HepG2 (cell line): Measurements from ENCODE around the gene PPM1H. TPM values are rescaled to one million over a fixed set of nuclear protein-coding genes. Genes with fewer than 3 reads are reported as not detected.

Source experiments
- ATF5 ChIP-seq: sonication (generic); formaldehyde crosslinking; IDR thresholded peaks from 2 replicates; pipeline ENCODE4 v1.4.0; 2020; ENCODE audit warnings: mild to moderate bottlenecking, low read depth, missing genetic modification reagents
- ELF1 ChIP-seq: sonication (generic); formaldehyde crosslinking; IDR thresholded peaks from 2 replicates; pipeline ENCODE4 v1.4.0; 2020; ENCODE audit warnings: missing genetic modification reagents
- HNRNPLL ChIP-seq: fragments of 200-400 bp; formaldehyde crosslinking; IDR thresholded peaks from 2 replicates; pipeline ENCODE4 v1.6.1; 2017; ENCODE audit warnings: mild to moderate bottlenecking, low read depth, low read length; ENCODE audit not compliant: poor library complexity, severe bottlenecking
- IKZF5 ChIP-seq: IDR thresholded peaks from 2 replicates; pipeline ENCODE4 v1.6.1; 2018; ENCODE audit warnings: missing genetic modification reagents, mild to moderate bottlenecking, missing compliant biosample characterization
- MED8 ChIP-seq: sonication (generic); formaldehyde crosslinking; IDR thresholded peaks from 2 replicates; pipeline ENCODE4 v1.8.1; 2023; ENCODE audit warnings: mild to moderate bottlenecking, missing genetic modification reagents; ENCODE audit not compliant: insufficient replicate concordance
- RARG ChIP-seq: sonication (generic); formaldehyde crosslinking; IDR thresholded peaks from 2 replicates; pipeline ENCODE4 v1.4.0; 2020; ENCODE audit warnings: low read depth, mild to moderate bottlenecking, missing genetic modification reagents
- SIN3A ChIP-seq: IDR thresholded peaks from 2 replicates; pipeline ENCODE4 v1.6.1; 2011; ENCODE audit warnings: low read depth, mild to moderate bottlenecking, control low read depth, low read length, borderline replicate concordance
- TAF15 ChIP-seq: fragments of 200-400 bp; formaldehyde crosslinking; IDR thresholded peaks from one replicate; pipeline ENCODE4 v1.6.1; 2018; ENCODE audit warnings: mild to moderate bottlenecking, low read depth, low read length; ENCODE audit not compliant: poor library complexity, severe bottlenecking
- ZNF230 ChIP-seq: sonication (generic); formaldehyde crosslinking; IDR thresholded peaks from 2 replicates; pipeline ENCODE4 v1.4.0; 2020; ENCODE audit warnings: mild to moderate bottlenecking, missing genetic modification reagents
- ZNF253 ChIP-seq: sonication (generic); formaldehyde crosslinking; IDR thresholded peaks from 2 replicates; pipeline ENCODE4 v1.8.0; 2022; ENCODE audit warnings: mild to moderate bottlenecking, missing genetic modification reagents, borderline replicate concordance
- ZNF292 ChIP-seq: sonication (generic); formaldehyde crosslinking; IDR thresholded peaks from 2 replicates; pipeline ENCODE4 v1.8.1; 2022; ENCODE audit warnings: mild to moderate bottlenecking, low read depth, missing genetic modification reagents, borderline replicate concordance
- ZNF558 ChIP-seq: sonication (generic); formaldehyde crosslinking; IDR thresholded peaks from 2 replicates; pipeline ENCODE4 v1.9.0; 2022; ENCODE audit warnings: mild to moderate bottlenecking, missing genetic modification reagents, borderline replicate concordance
- ZNF761 ChIP-seq: sonication (generic); formaldehyde crosslinking; conservative IDR thresholded peaks from 2 replicates; pipeline ENCODE4 v1.4.0; 2020; ENCODE audit warnings: mild to moderate bottlenecking, missing genetic modification reagents
- ZNF773 ChIP-seq: sonication (generic); formaldehyde crosslinking; IDR thresholded peaks from 2 replicates; pipeline ENCODE4 v1.4.0; 2020; ENCODE audit warnings: missing genetic modification reagents, borderline replicate concordance
- ZNF777 ChIP-seq: sonication (generic); formaldehyde crosslinking; IDR thresholded peaks from 2 replicates; pipeline ENCODE4 v1.4.0; 2020; ENCODE audit warnings: missing genetic modification reagents
- polyA plus RNA-seq, 8 experiments: library from polyadenylated mRNA; depleted of rRNA in 3 of 8; stranded (reverse) in 7 of 8; unstranded in 1 of 8; fragments of >200 nt; fragmentation: Illumina TruSeq in 4 of 8; extraction: Trizol in 4 of 8; gene quantifications; 2 replicates each; pipeline versions ENCODE4 v1.2.1 to v1.2.3, GENCODE V29; 2011 to 2016; ENCODE audit warnings: low read depth in 4 of 8, missing spikeins in 1 of 8, mixed read lengths in 1 of 8; ENCODE audit not compliant: insufficient read depth in 1 of 8
- total RNA-seq, 5 experiments: library from RNA; depleted of rRNA; stranded (reverse); fragments of >200 nt; fragmentation: Illumina TruSeq; extraction: Trizol; gene quantifications; 2 replicates each; pipeline ENCODE4 v1.2.3, GENCODE V29; 2016; ENCODE audit warnings: low read depth in 1 of 5
- TF ChIP-seq, protein P1 (sequence below): sonication (generic); formaldehyde crosslinking; IDR thresholded peaks from 2 replicates; pipeline ENCODE4 v1.4.0; 2020; ENCODE audit warnings: missing genetic modification reagents, borderline replicate concordance
- TF ChIP-seq, protein P2 (sequence below): sonication (generic); formaldehyde crosslinking; IDR thresholded peaks from 2 replicates; pipeline ENCODE4 v1.5.1; 2020; ENCODE audit warnings: mild to moderate bottlenecking, missing genetic modification reagents, moderate library complexity

Gene PPM1H
- total and polyA plus RNA-seq, 2 of the 13 experiments (the other 11 are each of a cell fraction or from before 2014, with no cell fraction given) = 29.1 to 38.1 TPM

- TF ChIP-seq, protein P1, sequence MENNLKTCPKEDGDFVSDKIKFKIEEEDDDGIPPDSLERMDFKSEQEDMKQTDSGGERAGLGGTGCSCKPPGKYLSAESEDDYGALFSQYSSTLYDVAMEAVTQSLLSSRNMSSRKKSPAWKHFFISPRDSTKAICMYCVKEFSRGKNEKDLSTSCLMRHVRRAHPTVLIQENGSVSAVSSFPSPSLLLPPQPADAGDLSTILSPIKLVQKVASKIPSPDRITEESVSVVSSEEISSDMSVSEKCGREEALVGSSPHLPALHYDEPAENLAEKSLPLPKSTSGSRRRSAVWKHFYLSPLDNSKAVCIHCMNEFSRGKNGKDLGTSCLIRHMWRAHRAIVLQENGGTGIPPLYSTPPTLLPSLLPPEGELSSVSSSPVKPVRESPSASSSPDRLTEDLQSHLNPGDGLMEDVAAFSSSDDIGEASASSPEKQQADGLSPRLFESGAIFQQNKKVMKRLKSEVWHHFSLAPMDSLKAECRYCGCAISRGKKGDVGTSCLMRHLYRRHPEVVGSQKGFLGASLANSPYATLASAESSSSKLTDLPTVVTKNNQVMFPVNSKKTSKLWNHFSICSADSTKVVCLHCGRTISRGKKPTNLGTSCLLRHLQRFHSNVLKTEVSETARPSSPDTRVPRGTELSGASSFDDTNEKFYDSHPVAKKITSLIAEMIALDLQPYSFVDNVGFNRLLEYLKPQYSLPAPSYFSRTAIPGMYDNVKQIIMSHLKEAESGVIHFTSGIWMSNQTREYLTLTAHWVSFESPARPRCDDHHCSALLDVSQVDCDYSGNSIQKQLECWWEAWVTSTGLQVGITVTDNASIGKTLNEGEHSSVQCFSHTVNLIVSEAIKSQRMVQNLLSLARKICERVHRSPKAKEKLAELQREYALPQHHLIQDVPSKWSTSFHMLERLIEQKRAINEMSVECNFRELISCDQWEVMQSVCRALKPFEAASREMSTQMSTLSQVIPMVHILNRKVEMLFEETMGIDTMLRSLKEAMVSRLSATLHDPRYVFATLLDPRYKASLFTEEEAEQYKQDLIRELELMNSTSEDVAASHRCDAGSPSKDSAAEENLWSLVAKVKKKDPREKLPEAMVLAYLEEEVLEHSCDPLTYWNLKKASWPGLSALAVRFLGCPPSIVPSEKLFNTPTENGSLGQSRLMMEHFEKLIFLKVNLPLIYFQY (CRISPR knock-in tag) = peak; percentile 17; the same call in 1 of the 2 replicates
- peak; percentile 51 for TF ChIP-seq ZNF777 (CRISPR knock-in tag)
- TF ChIP-seq HNRNPLL = peak; percentile 53
- TF ChIP-seq ZNF773 = peak; percentile 17; the same call in 1 of the 2 replicates
- 0 out of 2 replicates have a peak, but pooled peaks have one; percentile 35 for TF ChIP-seq ATF5
- TF ChIP-seq IKZF5 (CRISPR knock-in tag) = peak; percentile 30; the same call in 1 of the 2 replicates
- TF ChIP-seq MED8 = peak; percentile 68
- TF ChIP-seq TAF15 = peak; percentile 54
- peak; percentile 42; the same call in 1 of the 2 replicates for TF ChIP-seq SIN3A
- TF ChIP-seq ZNF761 = no peak
- no peak for TF ChIP-seq RARG (CRISPR knock-in tag)
- no peak for TF ChIP-seq ZNF253 (CRISPR knock-in tag)
- 0 out of 2 replicates have a peak, but pooled peaks have one; percentile 34 for TF ChIP-seq ZNF230
- 0 out of 2 replicates have a peak, but pooled peaks have one; percentile 77 for TF ChIP-seq ZNF558
- TF ChIP-seq, protein P2, sequence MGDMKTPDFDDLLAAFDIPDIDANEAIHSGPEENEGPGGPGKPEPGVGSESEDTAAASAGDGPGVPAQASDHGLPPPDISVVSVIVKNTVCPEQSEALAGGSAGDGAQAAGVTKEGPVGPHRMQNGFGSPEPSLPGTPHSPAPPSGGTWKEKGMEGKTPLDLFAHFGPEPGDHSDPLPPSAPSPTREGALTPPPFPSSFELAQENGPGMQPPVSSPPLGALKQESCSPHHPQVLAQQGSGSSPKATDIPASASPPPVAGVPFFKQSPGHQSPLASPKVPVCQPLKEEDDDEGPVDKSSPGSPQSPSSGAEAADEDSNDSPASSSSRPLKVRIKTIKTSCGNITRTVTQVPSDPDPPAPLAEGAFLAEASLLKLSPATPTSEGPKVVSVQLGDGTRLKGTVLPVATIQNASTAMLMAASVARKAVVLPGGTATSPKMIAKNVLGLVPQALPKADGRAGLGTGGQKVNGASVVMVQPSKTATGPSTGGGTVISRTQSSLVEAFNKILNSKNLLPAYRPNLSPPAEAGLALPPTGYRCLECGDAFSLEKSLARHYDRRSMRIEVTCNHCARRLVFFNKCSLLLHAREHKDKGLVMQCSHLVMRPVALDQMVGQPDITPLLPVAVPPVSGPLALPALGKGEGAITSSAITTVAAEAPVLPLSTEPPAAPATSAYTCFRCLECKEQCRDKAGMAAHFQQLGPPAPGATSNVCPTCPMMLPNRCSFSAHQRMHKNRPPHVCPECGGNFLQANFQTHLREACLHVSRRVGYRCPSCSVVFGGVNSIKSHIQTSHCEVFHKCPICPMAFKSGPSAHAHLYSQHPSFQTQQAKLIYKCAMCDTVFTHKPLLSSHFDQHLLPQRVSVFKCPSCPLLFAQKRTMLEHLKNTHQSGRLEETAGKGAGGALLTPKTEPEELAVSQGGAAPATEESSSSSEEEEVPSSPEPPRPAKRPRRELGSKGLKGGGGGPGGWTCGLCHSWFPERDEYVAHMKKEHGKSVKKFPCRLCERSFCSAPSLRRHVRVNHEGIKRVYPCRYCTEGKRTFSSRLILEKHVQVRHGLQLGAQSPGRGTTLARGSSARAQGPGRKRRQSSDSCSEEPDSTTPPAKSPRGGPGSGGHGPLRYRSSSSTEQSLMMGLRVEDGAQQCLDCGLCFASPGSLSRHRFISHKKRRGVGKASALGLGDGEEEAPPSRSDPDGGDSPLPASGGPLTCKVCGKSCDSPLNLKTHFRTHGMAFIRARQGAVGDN (CRISPR knock-in tag) = peak; percentile 93
- peak; percentile 72 for TF ChIP-seq ZNF292
- peak; percentile 23; the same call in 1 of the 2 replicates for TF ChIP-seq ELF1 (CRISPR knock-in tag)
These were observed 303.2 kb downstream of the PPM1H start (continued) for GRCh38 chr12:62631471-62632410.
